Measurements from ENCODE around the gene HUS1B. TPM values are rescaled to one million over a fixed set of nuclear protein-coding genes. Genes with fewer than 3 reads are reported as not detected.

Gene HUS1B
- total and polyA plus RNA-seq, 2 experiments from 2014 or later: 1.3 to 3.9 TPM

DNA sequence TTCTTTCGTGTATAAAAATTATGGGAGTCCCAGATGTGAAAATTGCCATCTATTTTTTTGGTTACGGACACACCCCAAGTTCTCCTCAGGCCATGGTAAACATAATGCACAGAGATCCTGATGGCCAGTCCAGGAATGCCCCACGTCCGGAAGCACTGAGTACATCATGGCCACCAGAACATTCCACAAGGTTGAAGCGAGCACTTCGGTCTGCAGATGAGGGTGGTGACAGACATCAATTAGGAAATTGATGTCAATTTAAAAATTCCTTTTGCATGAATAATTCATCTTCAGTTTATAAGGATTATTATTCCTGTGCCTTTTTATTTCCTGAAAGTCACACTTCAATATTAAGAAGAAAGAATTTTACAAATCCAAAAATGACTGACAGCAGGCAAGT lies 49.2 kb upstream of the HUS1B start:
- peaks cover 10% of the 10 kb centered on the region for H3K27me3 Mint-ChIP-seq (ENCODE audit: insufficient read depth, low read depth, poor library complexity)

DNA sequence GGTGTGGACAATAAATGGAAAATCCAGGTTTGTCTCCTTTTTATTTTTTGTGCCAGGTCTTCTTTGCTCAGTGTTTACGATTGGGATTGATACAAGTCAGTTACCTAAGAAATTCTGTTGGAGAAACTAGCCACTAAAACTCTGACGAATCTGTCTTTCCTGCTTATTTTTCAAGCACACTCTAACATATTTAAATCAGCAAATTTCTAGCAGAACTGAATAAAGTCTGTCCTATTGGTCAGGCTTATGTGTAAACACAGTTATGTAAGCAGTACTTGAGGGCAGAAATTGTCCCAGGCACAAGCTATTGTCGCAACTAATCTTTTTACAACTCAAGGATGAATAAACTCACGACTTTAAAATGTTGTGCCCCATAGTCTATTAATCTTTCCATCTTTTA lies 48.1 kb upstream of the HUS1B start:
- no peak overlapping the region for H3K4me3 Mint-ChIP-seq
- peaks cover 7% of the 10 kb centered on the region for H3K27me3 Mint-ChIP-seq (ENCODE audit: insufficient read depth, low read depth, poor library complexity)
- Histone ChIP-seq H3K9me2 (ENCODE audit: insufficient read depth) (no peaks in the 10 kb centered on the region), H3F3A (replicated peaks; ENCODE audit: low read depth) (peaks cover 12% of the 10 kb centered on the region), H2AFZ (no peak overlapping the region), H4K20me1 (replicated peaks; ENCODE audit: insufficient read depth) (no peaks in the 10 kb centered on the region), H3K79me2 (replicated peaks; ENCODE audit: insufficient read depth) (no peaks in the 10 kb centered on the region), H3K4me3 (no peak overlapping the region), H3K4me1 (ENCODE audit: insufficient read depth) (peaks cover 89% of the 10 kb centered on the region), H3K27ac (ENCODE audit: low read depth) (no peak overlapping the region), H3K36me3 (ENCODE audit: insufficient read depth) (no peaks in the 10 kb centered on the region), H3K27me3 (ENCODE audit: insufficient read depth) (no peaks in the 10 kb centered on the region), H3K4me2 (no peak overlapping the region)
- no peak overlapping the region for H3K27ac Mint-ChIP-seq
- ATAC-seq (no peak), DNase-seq (ENCODE audit: low spot score) (no peak)
- no peaks in the 10 kb centered on the region for H3K36me3 Mint-ChIP-seq (ENCODE audit: low read depth)
- H3K9me3 Mint-ChIP-seq: no peaks in the 10 kb centered on the region
- H3K4me1 Mint-ChIP-seq: peaks cover 69% of the 10 kb centered on the region
- TF ChIP-seq EZH2 (IDR thresholded peaks at IDR 0.05; ENCODE audit: low read depth, unreplicated experiment): no peak
- TF ChIP-seq, protein P1, sequence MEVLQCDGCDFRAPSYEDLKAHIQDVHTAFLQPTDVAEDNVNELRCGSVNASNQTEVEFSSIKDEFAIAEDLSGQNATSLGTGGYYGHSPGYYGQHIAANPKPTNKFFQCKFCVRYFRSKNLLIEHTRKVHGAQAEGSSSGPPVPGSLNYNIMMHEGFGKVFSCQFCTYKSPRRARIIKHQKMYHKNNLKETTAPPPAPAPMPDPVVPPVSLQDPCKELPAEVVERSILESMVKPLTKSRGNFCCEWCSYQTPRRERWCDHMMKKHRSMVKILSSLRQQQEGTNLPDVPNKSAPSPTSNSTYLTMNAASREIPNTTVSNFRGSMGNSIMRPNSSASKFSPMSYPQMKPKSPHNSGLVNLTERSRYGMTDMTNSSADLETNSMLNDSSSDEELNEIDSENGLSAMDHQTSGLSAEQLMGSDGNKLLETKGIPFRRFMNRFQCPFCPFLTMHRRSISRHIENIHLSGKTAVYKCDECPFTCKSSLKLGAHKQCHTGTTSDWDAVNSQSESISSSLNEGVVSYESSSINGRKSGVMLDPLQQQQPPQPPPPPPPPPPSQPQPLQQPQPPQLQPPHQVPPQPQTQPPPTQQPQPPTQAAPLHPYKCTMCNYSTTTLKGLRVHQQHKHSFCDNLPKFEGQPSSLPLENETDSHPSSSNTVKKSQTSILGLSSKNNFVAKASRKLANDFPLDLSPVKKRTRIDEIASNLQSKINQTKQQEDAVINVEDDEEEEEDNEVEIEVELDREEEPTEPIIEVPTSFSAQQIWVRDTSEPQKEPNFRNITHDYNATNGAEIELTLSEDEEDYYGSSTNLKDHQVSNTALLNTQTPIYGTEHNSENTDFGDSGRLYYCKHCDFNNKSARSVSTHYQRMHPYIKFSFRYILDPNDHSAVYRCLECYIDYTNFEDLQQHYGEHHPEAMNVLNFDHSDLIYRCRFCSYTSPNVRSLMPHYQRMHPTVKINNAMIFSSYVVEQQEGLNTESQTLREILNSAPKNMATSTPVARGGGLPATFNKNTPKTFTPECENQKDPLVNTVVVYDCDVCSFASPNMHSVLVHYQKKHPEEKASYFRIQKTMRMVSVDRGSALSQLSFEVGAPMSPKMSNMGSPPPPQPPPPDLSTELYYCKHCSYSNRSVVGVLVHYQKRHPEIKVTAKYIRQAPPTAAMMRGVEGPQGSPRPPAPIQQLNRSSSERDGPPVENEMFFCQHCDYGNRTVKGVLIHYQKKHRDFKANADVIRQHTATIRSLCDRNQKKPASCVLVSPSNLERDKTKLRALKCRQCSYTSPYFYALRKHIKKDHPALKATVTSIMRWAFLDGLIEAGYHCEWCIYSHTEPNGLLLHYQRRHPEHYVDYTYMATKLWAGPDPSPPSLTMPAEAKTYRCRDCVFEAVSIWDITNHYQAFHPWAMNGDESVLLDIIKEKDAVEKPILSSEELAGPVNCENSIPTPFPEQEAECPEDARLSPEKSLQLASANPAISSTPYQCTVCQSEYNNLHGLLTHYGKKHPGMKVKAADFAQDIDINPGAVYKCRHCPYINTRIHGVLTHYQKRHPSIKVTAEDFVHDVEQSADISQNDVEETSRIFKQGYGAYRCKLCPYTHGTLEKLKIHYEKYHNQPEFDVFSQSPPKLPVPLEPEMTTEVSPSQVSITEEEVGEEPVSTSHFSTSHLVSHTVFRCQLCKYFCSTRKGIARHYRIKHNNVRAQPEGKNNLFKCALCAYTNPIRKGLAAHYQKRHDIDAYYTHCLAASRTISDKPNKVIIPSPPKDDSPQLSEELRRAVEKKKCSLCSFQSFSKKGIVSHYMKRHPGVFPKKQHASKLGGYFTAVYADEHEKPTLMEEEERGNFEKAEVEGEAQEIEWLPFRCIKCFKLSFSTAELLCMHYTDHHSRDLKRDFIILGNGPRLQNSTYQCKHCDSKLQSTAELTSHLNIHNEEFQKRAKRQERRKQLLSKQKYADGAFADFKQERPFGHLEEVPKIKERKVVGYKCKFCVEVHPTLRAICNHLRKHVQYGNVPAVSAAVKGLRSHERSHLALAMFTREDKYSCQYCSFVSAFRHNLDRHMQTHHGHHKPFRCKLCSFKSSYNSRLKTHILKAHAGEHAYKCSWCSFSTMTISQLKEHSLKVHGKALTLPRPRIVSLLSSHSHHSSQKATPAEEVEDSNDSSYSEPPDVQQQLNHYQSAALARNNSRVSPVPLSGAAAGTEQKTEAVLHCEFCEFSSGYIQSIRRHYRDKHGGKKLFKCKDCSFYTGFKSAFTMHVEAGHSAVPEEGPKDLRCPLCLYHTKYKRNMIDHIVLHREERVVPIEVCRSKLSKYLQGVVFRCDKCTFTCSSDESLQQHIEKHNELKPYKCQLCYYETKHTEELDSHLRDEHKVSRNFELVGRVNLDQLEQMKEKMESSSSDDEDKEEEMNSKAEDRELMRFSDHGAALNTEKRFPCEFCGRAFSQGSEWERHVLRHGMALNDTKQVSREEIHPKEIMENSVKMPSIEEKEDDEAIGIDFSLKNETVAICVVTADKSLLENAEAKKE (CRISPR knock-in tag; IDR thresholded peaks at IDR 0.05): no peak
- TF ChIP-seq EZH2phosphoT487 (IDR thresholded peaks at IDR 0.05; ENCODE audit: unreplicated experiment): no peak
- TF ChIP-seq STAT1 (IDR thresholded peaks at IDR 0.05; ENCODE audit: unreplicated experiment): no peak
- no peak for TF ChIP-seq ZNF331 (CRISPR knock-in tag; IDR thresholded peaks at IDR 0.05; ENCODE audit: low read depth)

More for the DNA sequence above, 49.2 kb upstream of the HUS1B start:
- ATAC-seq (no peak), DNase-seq (ENCODE audit: low spot score) (no peak)
- H3K4me1 ChIP-seq (ENCODE audit: insufficient read depth): peaks cover 80% of the 10 kb centered on the region
- no peak overlapping the region for H3K4me2 ChIP-seq
- H3K27me3 ChIP-seq (ENCODE audit: insufficient read depth): no peaks in the 10 kb centered on the region
- no peak overlapping the region for H3K27ac ChIP-seq (ENCODE audit: low read depth)
- Mint-ChIP-seq H3K4me1 (peaks cover 69% of the 10 kb centered on the region), H3K36me3 (ENCODE audit: low read depth) (no peaks in the 10 kb centered on the region), H3K4me3 (no peak overlapping the region; the same call in 2 of the 3 replicates), H3K9me3 (no peaks in the 10 kb centered on the region), H3K27ac (0 out of 2 replicates have a peak overlapping the region, but pooled peaks have one; percentile 43)
- no peak overlapping the region for H3K4me3 ChIP-seq
- TF ChIP-seq, protein P2, sequence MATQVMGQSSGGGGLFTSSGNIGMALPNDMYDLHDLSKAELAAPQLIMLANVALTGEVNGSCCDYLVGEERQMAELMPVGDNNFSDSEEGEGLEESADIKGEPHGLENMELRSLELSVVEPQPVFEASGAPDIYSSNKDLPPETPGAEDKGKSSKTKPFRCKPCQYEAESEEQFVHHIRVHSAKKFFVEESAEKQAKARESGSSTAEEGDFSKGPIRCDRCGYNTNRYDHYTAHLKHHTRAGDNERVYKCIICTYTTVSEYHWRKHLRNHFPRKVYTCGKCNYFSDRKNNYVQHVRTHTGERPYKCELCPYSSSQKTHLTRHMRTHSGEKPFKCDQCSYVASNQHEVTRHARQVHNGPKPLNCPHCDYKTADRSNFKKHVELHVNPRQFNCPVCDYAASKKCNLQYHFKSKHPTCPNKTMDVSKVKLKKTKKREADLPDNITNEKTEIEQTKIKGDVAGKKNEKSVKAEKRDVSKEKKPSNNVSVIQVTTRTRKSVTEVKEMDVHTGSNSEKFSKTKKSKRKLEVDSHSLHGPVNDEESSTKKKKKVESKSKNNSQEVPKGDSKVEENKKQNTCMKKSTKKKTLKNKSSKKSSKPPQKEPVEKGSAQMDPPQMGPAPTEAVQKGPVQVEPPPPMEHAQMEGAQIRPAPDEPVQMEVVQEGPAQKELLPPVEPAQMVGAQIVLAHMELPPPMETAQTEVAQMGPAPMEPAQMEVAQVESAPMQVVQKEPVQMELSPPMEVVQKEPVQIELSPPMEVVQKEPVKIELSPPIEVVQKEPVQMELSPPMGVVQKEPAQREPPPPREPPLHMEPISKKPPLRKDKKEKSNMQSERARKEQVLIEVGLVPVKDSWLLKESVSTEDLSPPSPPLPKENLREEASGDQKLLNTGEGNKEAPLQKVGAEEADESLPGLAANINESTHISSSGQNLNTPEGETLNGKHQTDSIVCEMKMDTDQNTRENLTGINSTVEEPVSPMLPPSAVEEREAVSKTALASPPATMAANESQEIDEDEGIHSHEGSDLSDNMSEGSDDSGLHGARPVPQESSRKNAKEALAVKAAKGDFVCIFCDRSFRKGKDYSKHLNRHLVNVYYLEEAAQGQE (IDR thresholded peaks at IDR 0.05; ENCODE audit: unreplicated experiment): no peak
- TF ChIP-seq, protein P3, sequence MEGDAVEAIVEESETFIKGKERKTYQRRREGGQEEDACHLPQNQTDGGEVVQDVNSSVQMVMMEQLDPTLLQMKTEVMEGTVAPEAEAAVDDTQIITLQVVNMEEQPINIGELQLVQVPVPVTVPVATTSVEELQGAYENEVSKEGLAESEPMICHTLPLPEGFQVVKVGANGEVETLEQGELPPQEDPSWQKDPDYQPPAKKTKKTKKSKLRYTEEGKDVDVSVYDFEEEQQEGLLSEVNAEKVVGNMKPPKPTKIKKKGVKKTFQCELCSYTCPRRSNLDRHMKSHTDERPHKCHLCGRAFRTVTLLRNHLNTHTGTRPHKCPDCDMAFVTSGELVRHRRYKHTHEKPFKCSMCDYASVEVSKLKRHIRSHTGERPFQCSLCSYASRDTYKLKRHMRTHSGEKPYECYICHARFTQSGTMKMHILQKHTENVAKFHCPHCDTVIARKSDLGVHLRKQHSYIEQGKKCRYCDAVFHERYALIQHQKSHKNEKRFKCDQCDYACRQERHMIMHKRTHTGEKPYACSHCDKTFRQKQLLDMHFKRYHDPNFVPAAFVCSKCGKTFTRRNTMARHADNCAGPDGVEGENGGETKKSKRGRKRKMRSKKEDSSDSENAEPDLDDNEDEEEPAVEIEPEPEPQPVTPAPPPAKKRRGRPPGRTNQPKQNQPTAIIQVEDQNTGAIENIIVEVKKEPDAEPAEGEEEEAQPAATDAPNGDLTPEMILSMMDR (conservative IDR thresholded peaks at IDR 0.05; ENCODE audit: low read depth in 2 of 2): no peak
- TF ChIP-seq EZH2phosphoT487 (IDR thresholded peaks at IDR 0.05; ENCODE audit: unreplicated experiment) (no peak), STAT1 (IDR thresholded peaks at IDR 0.05; ENCODE audit: unreplicated experiment) (no peak)
- no peaks in the 10 kb centered on the region for H4K20me1 ChIP-seq (replicated peaks; ENCODE audit: insufficient read depth)
- H3K79me2 ChIP-seq (replicated peaks; ENCODE audit: insufficient read depth): no peaks in the 10 kb centered on the region
- H3K36me3 ChIP-seq (ENCODE audit: insufficient read depth): no peaks in the 10 kb centered on the region
- H3K9me2 ChIP-seq (ENCODE audit: insufficient read depth): no peaks in the 10 kb centered on the region
- H3F3A ChIP-seq (replicated peaks; ENCODE audit: low read depth): peaks cover 9% of the 10 kb centered on the region
- no peak overlapping the region for H2AFZ ChIP-seq
